ENCODE data around the gene BCLAF1.

DNA sequence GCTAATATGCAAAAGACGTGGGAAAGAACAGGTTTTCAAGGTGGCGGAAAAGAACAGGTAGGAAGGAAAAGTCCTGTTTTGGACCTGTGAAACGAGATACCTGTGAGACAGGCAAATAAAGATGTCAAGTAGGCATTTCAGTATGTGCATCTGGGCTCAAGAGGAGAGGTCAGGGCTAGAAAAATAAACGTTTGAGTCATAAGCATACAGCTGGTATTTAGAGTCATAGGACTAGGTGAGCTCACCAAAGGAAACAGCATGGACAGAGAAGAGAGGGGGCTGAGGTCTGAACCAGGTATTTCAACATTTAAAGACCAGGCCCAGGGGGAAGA, 54.4 kb downstream of the BCLAF1 start:
- TF ChIP-seq, protein P1, sequence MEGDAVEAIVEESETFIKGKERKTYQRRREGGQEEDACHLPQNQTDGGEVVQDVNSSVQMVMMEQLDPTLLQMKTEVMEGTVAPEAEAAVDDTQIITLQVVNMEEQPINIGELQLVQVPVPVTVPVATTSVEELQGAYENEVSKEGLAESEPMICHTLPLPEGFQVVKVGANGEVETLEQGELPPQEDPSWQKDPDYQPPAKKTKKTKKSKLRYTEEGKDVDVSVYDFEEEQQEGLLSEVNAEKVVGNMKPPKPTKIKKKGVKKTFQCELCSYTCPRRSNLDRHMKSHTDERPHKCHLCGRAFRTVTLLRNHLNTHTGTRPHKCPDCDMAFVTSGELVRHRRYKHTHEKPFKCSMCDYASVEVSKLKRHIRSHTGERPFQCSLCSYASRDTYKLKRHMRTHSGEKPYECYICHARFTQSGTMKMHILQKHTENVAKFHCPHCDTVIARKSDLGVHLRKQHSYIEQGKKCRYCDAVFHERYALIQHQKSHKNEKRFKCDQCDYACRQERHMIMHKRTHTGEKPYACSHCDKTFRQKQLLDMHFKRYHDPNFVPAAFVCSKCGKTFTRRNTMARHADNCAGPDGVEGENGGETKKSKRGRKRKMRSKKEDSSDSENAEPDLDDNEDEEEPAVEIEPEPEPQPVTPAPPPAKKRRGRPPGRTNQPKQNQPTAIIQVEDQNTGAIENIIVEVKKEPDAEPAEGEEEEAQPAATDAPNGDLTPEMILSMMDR (IDR thresholded peaks at IDR 0.05): no peak
- TF ChIP-seq EP300 (IDR thresholded peaks at IDR 0.05) (no peak), POLR2A (IDR thresholded peaks at IDR 0.05) (no peak), POLR2AphosphoS5 (IDR thresholded peaks at IDR 0.05) (no peak)
